GM04504 (cell line): ENCODE measurements around the gene KRT40.

Experiments used
- DNase-seq: peaks from one replicate; pipeline ENCODE4 v3.0.0-alpha.2; 2012; ENCODE audit warnings: low read depth

The KRT40 gene

DNA sequence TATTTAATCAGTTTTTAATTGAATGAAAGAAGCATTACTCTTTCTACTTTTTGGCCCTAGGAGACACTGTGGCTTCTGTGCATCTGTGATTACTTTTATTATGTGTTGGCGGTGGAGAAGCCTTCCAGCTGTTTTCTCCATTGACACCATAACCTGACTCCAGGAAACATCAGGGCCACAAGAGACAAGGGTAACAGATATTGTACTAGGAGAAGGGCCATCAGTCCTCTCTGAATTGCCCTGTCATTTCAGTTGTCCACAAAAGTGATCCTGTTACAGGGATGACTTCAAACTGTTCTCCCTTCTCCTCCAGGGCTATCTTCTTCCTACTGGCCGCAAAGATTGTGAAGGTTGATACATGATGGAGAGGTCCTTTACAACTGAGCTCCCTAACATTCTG is 32.0 kb downstream of the KRT40 start:
- DNase-seq = no peak

DNA sequence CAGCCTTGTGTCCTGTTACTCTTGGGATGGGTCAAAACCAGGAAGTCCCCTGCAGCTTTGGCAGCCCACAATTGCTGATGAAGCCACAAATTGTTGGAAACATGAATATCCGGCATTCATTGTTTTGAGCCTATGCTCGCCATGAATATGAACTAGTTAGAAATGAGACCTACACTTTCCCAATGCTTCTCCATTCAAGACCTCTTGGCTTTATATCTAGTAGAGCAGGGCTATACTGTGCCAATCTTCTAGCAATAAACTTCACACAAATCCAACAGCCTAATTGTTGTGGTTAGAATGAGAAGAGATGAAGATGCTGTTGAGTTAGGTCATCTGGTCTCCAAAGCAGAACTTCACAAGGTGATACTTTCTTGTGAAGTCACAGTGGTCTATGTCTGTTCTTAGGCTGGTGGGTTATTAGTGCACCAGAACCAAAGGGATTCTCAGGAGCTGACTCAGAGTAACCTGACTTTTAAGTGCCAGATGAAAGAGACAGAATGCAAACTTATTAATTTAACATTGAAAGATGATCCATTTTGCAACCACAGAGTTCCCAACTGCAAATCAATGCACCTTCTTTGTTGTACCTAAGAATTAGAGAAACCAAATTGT is 33.0 kb downstream of the KRT40 start:
- no peak for DNase-seq

DNA sequence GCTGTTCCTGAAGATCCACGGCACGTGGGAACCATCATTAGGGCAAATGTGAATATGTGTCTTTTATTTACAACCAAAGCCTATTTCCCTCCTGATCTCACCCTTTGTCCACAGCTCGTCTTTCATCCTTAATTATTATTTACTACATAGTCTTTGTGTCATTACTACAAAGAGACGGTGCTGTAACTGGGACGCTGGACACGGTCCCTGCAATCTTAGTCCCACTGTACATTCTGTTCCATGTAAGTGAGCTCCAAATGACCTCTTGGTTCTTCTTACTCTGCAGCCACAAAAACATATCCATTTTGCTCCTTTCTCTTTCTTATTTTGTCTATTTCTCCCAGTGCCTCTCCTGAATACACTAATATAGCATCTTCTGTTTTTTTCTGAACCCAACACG is 34.0 kb downstream of the KRT40 start:
- no peak for DNase-seq

DNA sequence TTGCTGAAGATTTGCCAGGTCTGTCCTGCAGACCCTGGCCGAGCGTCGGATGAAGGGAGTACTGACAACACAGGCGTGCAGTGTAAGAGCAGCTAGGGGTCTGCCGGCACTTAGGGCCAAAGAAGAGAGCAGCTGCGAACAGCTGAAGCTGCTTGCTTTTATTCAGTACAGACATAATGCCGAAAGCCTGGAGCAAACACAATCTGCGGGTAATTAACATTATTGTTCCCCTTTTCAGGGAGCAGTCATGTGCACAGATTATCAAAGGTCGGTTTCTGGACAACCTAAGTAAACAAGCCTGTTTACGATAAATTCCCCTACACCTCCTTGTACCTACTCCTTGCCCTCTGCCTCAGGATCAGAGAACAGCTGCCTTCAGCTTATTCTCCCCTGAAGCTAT is 34.7 kb downstream of the KRT40 start:
- DNase-seq = no peak

DNA sequence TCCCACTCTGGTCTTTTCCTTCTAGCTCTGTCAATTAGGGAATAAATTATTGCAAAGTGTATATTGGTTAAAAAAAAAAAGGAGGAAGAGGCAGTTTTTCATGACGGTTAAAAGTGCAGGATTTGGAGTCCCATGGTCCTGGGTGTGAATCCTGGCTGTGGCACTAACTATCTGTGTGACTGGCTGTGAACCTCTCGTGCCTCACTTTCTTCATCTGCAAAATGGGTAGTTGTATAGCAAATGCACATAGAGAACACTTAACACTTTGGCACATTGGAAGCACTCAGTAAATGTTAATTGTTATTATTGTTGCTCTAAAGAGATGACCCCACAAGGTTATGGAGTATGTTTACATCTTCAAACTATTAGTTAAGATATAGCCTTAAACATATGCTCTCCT is 36.2 kb downstream of the KRT40 start:
- no peak for DNase-seq

DNA sequence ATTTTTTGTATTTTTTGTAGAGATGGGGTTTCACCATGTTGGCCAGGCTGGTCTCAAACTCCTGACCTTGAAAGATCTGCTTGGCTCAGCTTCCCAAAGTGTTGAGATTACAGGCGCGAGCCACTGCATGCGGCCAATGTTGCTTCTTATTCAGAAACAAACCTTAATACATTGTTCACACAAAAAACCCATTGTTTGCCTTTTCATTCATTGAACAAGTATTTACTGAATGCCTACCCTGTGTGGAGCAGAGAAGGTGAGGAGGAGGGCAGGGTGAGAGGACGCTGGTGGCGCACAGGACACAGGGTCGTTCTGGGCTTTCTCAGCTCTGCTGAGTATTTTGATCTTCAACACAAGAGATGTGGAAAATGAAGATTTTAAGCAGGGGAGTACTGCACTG is 38.7 kb downstream of the KRT40 start:
- DNase-seq = no peak

DNA sequence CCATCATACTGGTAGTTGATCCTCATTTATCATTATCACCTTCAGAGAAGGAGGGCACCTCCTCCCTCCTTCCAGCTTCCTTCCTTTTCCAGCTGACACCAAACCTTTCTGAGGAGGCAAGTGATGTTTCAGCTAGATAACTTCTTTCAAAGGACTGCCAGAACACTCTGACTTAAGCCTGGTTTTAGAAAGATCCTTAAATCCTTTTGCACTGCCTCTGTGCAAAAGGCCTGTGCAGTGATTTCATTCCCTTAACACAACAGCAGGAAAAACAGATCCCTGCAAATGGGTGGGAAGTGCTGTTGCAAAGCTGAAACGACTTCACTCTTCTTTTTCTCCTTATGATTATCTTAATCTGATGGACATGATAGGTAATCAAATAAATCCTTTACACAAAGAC is 39.6 kb downstream of the KRT40 start:
- DNase-seq = no peak

DNA sequence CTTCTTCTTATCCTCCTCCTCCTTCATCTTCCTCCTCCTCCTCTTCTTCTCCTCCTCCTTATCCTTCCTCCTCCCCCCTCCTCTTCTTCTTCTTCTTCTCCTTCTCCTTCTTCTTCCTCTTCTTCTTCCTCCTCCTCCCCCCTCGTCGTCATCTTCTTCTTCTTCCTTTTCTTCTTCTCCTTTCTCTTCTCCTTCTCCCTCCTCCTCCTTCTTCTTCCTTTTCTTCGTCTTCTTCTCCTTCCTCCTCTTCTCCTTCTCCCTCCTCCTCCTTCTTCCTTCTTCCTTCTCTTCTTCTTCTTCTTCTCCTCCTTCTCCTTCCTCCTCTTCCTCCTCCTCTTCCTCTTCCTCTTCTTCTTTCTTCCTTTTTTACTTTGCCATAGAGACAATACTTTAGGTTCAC is 41.6 kb downstream of the KRT40 start:
- no peak for DNase-seq

DNA sequence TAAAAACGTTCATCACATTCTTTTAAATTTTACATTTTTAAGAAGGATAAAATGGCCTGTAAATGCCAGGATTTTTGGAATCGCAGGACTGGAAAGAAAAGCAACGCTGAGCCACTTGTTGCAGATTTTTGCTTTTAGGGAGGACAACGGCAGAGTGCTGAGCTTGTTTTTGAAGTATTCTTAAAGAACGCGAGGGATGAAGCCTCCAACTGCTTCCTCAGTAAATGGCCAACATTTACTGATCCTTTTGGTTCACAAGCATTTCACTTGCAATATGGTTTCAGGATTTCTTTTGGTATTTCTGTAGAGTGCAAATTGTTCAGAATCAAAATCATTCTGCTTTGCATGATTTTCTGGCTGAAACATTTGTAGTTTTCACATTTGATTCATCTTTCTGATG is 43.9 kb downstream of the KRT40 start:
- no peak for DNase-seq

DNA sequence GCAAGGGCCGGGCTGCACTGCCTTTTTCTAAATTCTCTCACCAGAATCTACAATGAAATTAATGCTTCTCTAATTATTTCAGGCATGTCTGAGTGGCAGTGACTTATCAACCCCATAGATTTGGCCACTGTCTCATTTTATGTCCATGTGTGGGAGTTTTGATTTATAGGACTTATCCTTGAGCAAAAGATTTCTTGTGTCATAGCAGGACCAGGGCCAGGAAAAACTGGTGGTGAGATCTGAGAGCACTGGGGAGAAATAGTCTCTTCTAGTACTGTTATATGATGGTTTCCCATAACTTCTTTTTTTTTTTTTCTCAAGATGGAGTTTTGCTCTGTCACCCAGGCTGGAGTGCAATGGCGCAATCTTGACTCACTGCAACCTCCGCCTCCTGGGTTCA is 45.1 kb downstream of the KRT40 start:
- peak; percentile 63 for DNase-seq

DNA sequence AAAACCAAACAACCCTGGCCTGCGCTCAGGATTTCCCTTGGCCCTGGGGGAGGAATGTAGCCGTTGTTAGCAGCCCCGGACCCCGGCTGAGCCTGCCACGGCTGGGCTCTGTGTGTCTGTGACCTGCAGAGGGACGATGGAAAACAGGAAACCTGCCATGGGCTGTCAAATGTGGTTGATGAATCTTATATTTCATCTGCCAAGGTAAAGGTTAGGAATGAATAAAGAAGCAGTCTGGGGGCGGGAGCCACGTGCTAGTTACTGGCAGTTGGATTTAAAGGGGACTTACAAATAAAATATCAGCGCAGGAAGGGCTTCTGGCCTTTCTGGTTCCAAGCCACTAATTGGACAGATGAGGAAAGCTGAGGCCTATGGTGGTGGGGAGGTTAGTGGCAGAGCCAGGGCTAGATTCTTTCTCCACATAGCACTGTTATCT is 46.7 kb downstream of the KRT40 start, which contains the start of gene KRT23:
Gene KRT23, minus strand, starts transcription at position 263 of the 436 bp plus-strand sequence. CDS start 1,043 bp downstream, outside the sequence.
- no peak for DNase-seq

DNA sequence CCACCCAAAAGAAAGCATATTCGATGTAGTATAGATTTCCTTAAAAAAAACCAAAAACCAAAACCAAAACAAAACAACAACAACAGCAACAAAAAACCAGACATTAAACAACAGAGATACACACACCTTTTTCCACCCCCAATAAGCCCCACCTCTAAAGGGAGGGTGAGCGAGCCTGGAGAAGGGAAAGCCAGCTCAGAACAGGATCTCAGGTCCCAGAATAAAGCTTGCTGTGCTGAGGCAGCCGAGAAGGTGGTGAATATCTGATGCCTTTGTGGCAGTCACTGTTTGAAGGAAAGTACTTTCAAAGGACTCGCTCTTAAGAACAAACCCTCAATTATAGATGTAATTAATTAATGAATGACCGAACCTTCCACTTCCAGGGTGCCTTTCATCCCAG is 47.1 kb downstream of the KRT40 start:
- no peak for DNase-seq

DNA sequence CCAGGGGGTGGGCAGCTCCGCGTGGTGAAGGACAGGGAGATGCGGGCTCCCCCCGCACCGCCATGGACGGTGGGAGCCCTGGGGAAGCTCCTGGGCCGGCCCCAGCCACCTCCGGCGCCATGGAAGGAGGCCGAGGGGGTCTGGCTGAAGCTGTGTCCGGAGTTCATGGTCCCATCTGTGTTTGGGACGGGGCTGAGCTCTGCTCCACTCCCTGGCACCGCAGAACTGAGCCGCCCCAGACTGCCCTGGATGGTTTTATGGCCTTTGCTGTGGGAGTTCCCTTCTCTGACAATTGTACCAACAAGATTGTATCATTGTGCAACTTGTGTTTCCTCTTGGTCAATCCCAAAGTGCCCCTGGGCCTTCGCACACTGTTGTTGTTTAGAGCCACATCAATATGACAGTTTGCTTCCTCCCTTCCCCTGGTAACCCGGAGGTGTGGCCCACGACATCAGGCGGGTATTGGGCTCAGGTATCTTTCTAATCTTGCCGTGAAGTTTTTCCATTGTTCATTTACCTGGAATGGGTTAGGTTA is 47.6 kb downstream of the KRT40 start:
- DNase-seq = no peak

DNA sequence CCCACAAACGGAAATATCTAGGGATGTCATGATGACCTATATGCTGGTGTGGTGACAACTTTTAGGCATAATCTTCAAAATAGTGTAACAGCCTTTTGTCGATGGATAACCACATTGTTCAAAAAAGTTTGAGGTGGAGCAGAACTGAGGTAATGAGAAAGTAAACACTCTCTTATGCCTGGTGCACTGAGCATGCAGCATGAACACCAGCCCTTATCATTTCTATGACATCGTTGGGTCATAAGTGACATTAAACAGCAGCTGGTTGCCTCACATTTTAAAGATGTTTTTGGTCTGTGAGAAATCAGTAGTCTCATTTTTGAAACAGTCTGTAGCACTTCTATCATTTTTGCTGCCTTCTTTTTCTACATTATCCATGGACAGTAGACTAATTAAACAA is 48.5 kb downstream of the KRT40 start:
- no peak for DNase-seq

DNA sequence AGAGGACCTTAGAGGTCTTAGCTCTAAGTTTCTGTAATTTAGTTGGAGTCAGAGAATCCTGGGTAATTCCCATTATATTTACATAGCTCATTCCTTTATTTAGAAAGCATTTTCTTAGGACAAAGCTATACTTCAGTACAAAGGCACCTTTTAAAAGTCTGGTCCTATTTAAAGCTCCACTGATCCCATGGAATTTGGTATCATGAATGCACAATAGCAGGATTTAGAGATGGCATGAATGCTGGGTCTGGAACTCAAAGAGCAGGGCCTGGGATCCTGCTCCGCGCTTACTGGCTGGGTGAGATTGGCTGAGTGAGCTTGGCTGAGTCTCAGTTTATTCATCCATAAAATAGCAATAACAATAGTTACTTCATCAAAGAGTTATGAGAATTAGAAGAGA is 51.5 kb downstream of the KRT40 start:
- DNase-seq = no peak

DNA sequence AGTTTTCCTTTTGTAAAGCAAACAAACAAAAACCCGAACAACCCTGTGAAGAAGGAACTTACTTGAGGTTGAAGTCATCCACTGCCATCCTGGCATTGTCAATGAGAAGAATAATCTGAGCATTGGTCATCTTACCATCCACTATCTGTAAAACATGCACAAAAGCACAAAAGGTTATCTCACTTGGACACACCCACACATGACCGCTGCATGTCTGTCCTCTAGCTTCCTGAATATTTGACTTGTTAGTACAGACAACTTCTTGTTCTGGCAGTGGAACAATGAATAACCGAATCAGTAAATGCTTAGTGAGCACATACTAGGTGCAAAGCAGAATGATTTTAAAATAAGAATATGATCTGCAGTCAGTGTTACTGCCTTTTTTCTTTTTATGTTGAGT is 52.8 kb downstream of the KRT40 start:
- DNase-seq = no peak
